K562 (cell line): ENCODE measurements around the gene CERS6. TPM values are rescaled to one million over a fixed set of nuclear protein-coding genes. Genes with fewer than 3 reads are reported as not detected.

Source experiments
- BRCA1 ChIP-seq, 2 experiments: fragments of 450-650 bp in 1 of 2; sonication (generic) in 1 of 2; formaldehyde crosslinking in 1 of 2; IDR thresholded peaks; 2 replicates each; pipeline versions ENCODE4 v1.5.0 to v1.6.1; 2017 to 2020; ENCODE audit warnings: mild to moderate bottlenecking in 1 of 2, missing genetic modification reagents in 1 of 2
- BRF1 ChIP-seq: IDR thresholded peaks from 3 replicates; pipeline ENCODE4 v1.6.1; 2011; ENCODE audit warnings: borderline replicate concordance, mild to moderate bottlenecking; ENCODE audit not compliant: insufficient read length; ENCODE audit errors: extremely low read depth
- CBFA2T2 ChIP-seq: fragments of 450-650 bp; conservative IDR thresholded peaks from 2 replicates; pipeline ENCODE4 v1.6.1; 2017; ENCODE audit warnings: mild to moderate bottlenecking
- CBFB ChIP-seq: sonication (generic); formaldehyde crosslinking; IDR thresholded peaks from 2 replicates; pipeline ENCODE4 v1.4.0; 2020; ENCODE audit warnings: mild to moderate bottlenecking, missing genetic modification reagents
- CREM ChIP-seq: IDR thresholded peaks from 2 replicates; pipeline ENCODE4 v1.6.1; 2014; ENCODE audit warnings: antibody characterized with exemption, low read depth
- DNMT1 ChIP-seq: fragments of 450-650 bp; IDR thresholded peaks from 2 replicates; pipeline ENCODE4 v1.6.1; 2016; ENCODE audit warnings: antibody characterized with exemption, mild to moderate bottlenecking
- EHMT2 ChIP-seq: fragments of 450-650 bp; IDR thresholded peaks from 2 replicates; pipeline ENCODE4 v1.6.1; 2018; ENCODE audit warnings: antibody characterized with exemption
- FOXJ2 ChIP-seq: fragments of 200-800 bp; sonication (Bioruptor generic); IDR thresholded peaks from 2 replicates; pipeline ENCODE4 v1.6.1; 2016; ENCODE audit warnings: missing genetic modification characterization, missing compliant biosample characterization
- HBP1 ChIP-seq: fragments of 450-650 bp; formaldehyde crosslinking; IDR thresholded peaks from 2 replicates; pipeline ENCODE4 v1.4.0; 2022; ENCODE audit warnings: missing genetic modification characterization
- HNRNPL ChIP-seq: fragments of 200-400 bp; formaldehyde crosslinking; IDR thresholded peaks from 2 replicates; pipeline ENCODE4 v1.6.1; 2017; ENCODE audit warnings: low read depth, mild to moderate bottlenecking, low read length
- JUND ChIP-seq, 2 experiments: IDR thresholded peaks; 2 replicates in 1 of 2; 3 replicates in 1 of 2; pipeline ENCODE4 v1.6.1; 2011; ENCODE audit warnings: borderline replicate concordance in 2 of 2, low read depth in 2 of 2, low read length in 2 of 2, improper control_type of control experiment in 1 of 2, missing biosample characterization in 1 of 2, missing genetic modification characterization in 1 of 2, missing genetic modification reagents in 1 of 2
- KDM5B ChIP-seq: fragments of 200-600 bp; sonication (generic); IDR thresholded peaks from 2 replicates; pipeline ENCODE4 v1.6.1; 2012; ENCODE audit warnings: low read depth, mild to moderate bottlenecking, moderate library complexity, low read length, control low read depth, inconsistent platforms; ENCODE audit not compliant: insufficient replicate concordance
- NFATC3 ChIP-seq: fragments of 450-650 bp; IDR thresholded peaks from 2 replicates; pipeline ENCODE4 v1.6.1; 2017; ENCODE audit warnings: mild to moderate bottlenecking
- XRCC5 ChIP-seq: fragments of 200-400 bp; formaldehyde crosslinking; IDR thresholded peaks from 2 replicates; pipeline ENCODE4 v1.6.1; 2017; ENCODE audit warnings: low read depth, mild to moderate bottlenecking, low read length
- ZBTB2 ChIP-seq: fragments of 450-650 bp; IDR thresholded peaks from 2 replicates; pipeline ENCODE4 v1.6.1; 2016; ENCODE audit warnings: antibody characterized with exemption
- ZNF165 ChIP-seq: fragments of 250-450 bp; sonication (Bioruptor Pico); IDR thresholded peaks from 2 replicates; pipeline ENCODE4 v1.4.0; 2020; ENCODE audit warnings: borderline replicate concordance
- ZNF551 ChIP-seq: fragments of 250-450 bp; sonication (Bioruptor Pico); IDR thresholded peaks from 2 replicates; pipeline ENCODE4 v1.5.0; 2021; ENCODE audit warnings: mild to moderate bottlenecking, moderate library complexity
- ZNF609 ChIP-seq: sonication (generic); formaldehyde crosslinking; IDR thresholded peaks from 2 replicates; pipeline ENCODE4 v1.8.1; 2023; ENCODE audit warnings: missing genetic modification reagents, mild to moderate bottlenecking, borderline replicate concordance
- polyA plus RNA-seq, 8 experiments: library from polyadenylated mRNA; depleted of rRNA in 4 of 8; stranded (reverse) in 5 of 8; unstranded in 3 of 8; fragments of >200 nt; fragmentation: Nextera tagmentation in 2 of 8; fragmentation: Illumina TruSeq in 1 of 8; extraction: Ambion mirVana in 2 of 8; extraction: Trizol in 1 of 8; gene quantifications; 2 replicates each; pipeline versions ENCODE4 v1.2.1 to v1.2.3, GENCODE V29; 2011 to 2014; ENCODE audit warnings: inconsistent platforms in 1 of 8, missing spikeins in 1 of 8
- total RNA-seq, 7 experiments: library from RNA; depleted of rRNA in 6 of 7; stranded (reverse); fragments of >200 nt in 6 of 7; fragmentation: Illumina TruSeq in 2 of 7; extraction: Trizol in 2 of 7; gene quantifications; 2 replicates each; pipeline versions ENCODE4 v1.2.1 to v1.2.3, GENCODE V29; 2011 to 2021; ENCODE audit warnings: low replicate concordance in 1 of 7

Gene CERS6
- total and polyA plus RNA-seq, 9 of the 15 experiments (the other 6 are each of a cell fraction or from before 2014, with no cell fraction given), result 1.6 to 13.6 (median 11.4) TPM

GRCh38 chr2:168773719-168774521, 317.8 kb downstream of the CERS6 start (continued):
- no peak for TF ChIP-seq ZNF609
- TF ChIP-seq JUND (IDR thresholded peaks at IDR 0.05; ENCODE audit: borderline replicate concordance, low read depth, low read length), result peak; percentile 86
- TF ChIP-seq JUND (tag; IDR thresholded peaks at IDR 0.05; ENCODE audit: borderline replicate concordance, low read depth, low read length), result peak; percentile 81; the same call in 2 of the 3 replicates
- TF ChIP-seq EHMT2, result peak; percentile 77; the same call in 1 of the 2 replicates
- TF ChIP-seq XRCC5, result no peak
- TF ChIP-seq FOXJ2 (tag), result peak; percentile 97
- TF ChIP-seq HNRNPL, result no peak
- TF ChIP-seq NFATC3, result peak; percentile 74; the same call in 1 of the 2 replicates
- peak; percentile 99 for TF ChIP-seq CBFA2T2
- no peak for TF ChIP-seq ZNF165 (CRISPR knock-in tag)
- TF ChIP-seq HBP1 (CRISPR knock-in tag), result 0 out of 2 replicates have a peak, but pooled peaks have one; percentile 18
- TF ChIP-seq CREM, result peak; percentile 78; the same call in 1 of the 2 replicates
- no peak for TF ChIP-seq BRF1
- TF ChIP-seq ZNF551 (CRISPR knock-in tag), result no peak
- TF ChIP-seq DNMT1, result no peak
- no peak for TF ChIP-seq KDM5B
- TF ChIP-seq BRCA1 (IDR thresholded peaks at IDR 0.05), result no peak
- TF ChIP-seq BRCA1 (CRISPR knock-in tag; IDR thresholded peaks at IDR 0.05), result no peak
- no peak for TF ChIP-seq CBFB
- peak; percentile 90 for TF ChIP-seq ZBTB2
